GM12878 (cell line): ENCODE measurements around the gene IGFBP6. TPM values are rescaled to one million over a fixed set of nuclear protein-coding genes. Genes with fewer than 3 reads are reported as not detected.

Experiments
- ATAC-seq: fragments of 200-7000 bp; cut with Tn5 transposase; 3 replicates; pipeline ENCODE4 v1.9.1; 2020; ENCODE audit warnings: mild to moderate bottlenecking, moderate library complexity
- BruUV-seq: library from RNA; stranded (reverse); fragments of 400-500 nt; replicated peaks from 2 replicates; lab custom pipeline; 2021; lab: Mats Ljungman, UMichigan
- CTCF ChIA-PET: fragments of 300-600 bp; sonication (Branson Sonifier 250); formaldehyde crosslinking; extraction: SDS; loops from one replicate; lab custom pipeline; 2021; ENCODE audit warnings: inconsistent platforms; lab: Yijun Ruan, JAX
- POLR2A ChIA-PET: fragments of 350-600 bp; formaldehyde crosslinking; extraction: SDS; loops from one replicate; lab custom pipeline; 2021; ENCODE audit warnings: inconsistent platforms; lab: Charles Lee
- RAD21 ChIA-PET: fragments of 300-600 bp; sonication (Branson Sonifier 250); formaldehyde crosslinking; loops from one replicate; lab custom pipeline; 2023; ENCODE audit warnings: antibody characterized with exemption; ENCODE audit not compliant: unreplicated experiment; lab: Charles Lee
- SMC1A ChIA-PET: fragments of 300-600 bp; sonication (Branson Sonifier 250); formaldehyde crosslinking; loops from one replicate; lab custom pipeline; 2023; ENCODE audit not compliant: unreplicated experiment, uncharacterized antibody; lab: Charles Lee
- DNase-seq: peaks from one replicate; pipeline ENCODE4 v3.0.0-alpha.2; 2011; ENCODE audit warnings: low read depth, low spot score
- FAIRE-seq: peaks from 3 replicates; lab custom pipeline; 2011; peaks lifted over from hg19 to GRCh38; lab: Jason Lieb, UNC
- H2AFZ ChIP-seq: 2 replicates; pipeline ENCODE4 v1.6.0; 2011; ENCODE audit warnings: low read depth, low read length, control low read depth; ENCODE audit not compliant: control insufficient read depth
- H3K27ac ChIP-seq: 2 replicates; pipeline ENCODE4 v1.5.1; 2011; ENCODE audit warnings: control low read depth; ENCODE audit not compliant: control insufficient read depth, insufficient read depth
- H3K27me3 ChIP-seq, 2 experiments: replicated peaks in 1 of 2; 2 replicates each; pipeline versions ENCODE4 v1.6.0 to v1.6.1; 2011; ENCODE audit warnings: low read length in 1 of 2; ENCODE audit not compliant: control insufficient read depth in 2 of 2, insufficient read depth in 2 of 2
- H3K36me3 ChIP-seq, 2 experiments: 2 replicates each; pipeline ENCODE4 v1.5.1; 2011; ENCODE audit warnings: low read length in 1 of 2; ENCODE audit not compliant: control insufficient read depth in 2 of 2, insufficient read depth in 2 of 2
- H3K4me1 ChIP-seq: 2 replicates; pipeline ENCODE4 v1.6.1; 2011; ENCODE audit warnings: mild to moderate bottlenecking, low read length, moderate library complexity, mixed read lengths; ENCODE audit not compliant: control insufficient read depth, insufficient read depth
- H3K4me2 ChIP-seq: 2 replicates; pipeline ENCODE4 v1.6.0; 2011; ENCODE audit warnings: control low read depth; ENCODE audit not compliant: control insufficient read depth, insufficient read depth
- H3K4me3 ChIP-seq: fragments of 200-600 bp; sonication (generic); 2 replicates; pipeline ENCODE4 v1.5.1; 2016
- H3K79me2 ChIP-seq: 2 replicates; pipeline ENCODE4 v1.6.0; 2011; ENCODE audit warnings: low read length; ENCODE audit not compliant: control insufficient read depth, insufficient read depth
- H3K9ac ChIP-seq: 2 replicates; pipeline ENCODE4 v1.8.0; 2011; ENCODE audit warnings: low read length, control low read depth, mixed read lengths; ENCODE audit not compliant: control insufficient read depth, insufficient read depth
- H3K9me3 ChIP-seq: replicated peaks from 3 replicates; pipeline ENCODE4 v1.5.1; 2011; ENCODE audit warnings: mild to moderate bottlenecking, low read length; ENCODE audit not compliant: control insufficient read depth, insufficient read depth
- H4K20me1 ChIP-seq: 2 replicates; pipeline ENCODE4 v1.6.0; 2011; ENCODE audit not compliant: control insufficient read depth, insufficient read depth
- ATF7 ChIP-seq: fragments of 450-650 bp; IDR thresholded peaks from 2 replicates; pipeline ENCODE4 v1.6.1; 2016; ENCODE audit warnings: low read depth, mild to moderate bottlenecking
- CBFB ChIP-seq: IDR thresholded peaks from 2 replicates; pipeline ENCODE4 v1.6.1; 2016; ENCODE audit warnings: antibody characterized with exemption, low read depth
- CBX5 ChIP-seq: sonication (generic); IDR thresholded peaks from 2 replicates; pipeline ENCODE4 v1.6.1; 2016; ENCODE audit warnings: low read depth, moderate library complexity, mild to moderate bottlenecking, inconsistent platforms
- CREM ChIP-seq: IDR thresholded peaks from 2 replicates; pipeline ENCODE4 v1.6.1; 2014; ENCODE audit warnings: antibody characterized with exemption, low read depth
- EP300 ChIP-seq, 2 experiments: fragments of 150-350 bp in 1 of 2; IDR thresholded peaks; 2 replicates each; pipeline ENCODE4 v1.6.1; 2011 to 2012; ENCODE audit warnings: low read depth in 2 of 2, low read length in 2 of 2, borderline replicate concordance in 1 of 2, improper control_type of control experiment in 1 of 2, inconsistent platforms in 1 of 2; ENCODE audit not compliant: control insufficient read depth in 1 of 2
- EZH2 ChIP-seq: IDR thresholded peaks from 2 replicates; pipeline ENCODE4 v1.6.1; 2012; ENCODE audit warnings: low read depth, mild to moderate bottlenecking, control low read depth, inconsistent platforms, low read length, borderline replicate concordance; ENCODE audit not compliant: control insufficient read depth
- GATAD2B ChIP-seq: fragments of 450-650 bp; conservative IDR thresholded peaks from 2 replicates; pipeline ENCODE4 v1.6.1; 2017; ENCODE audit warnings: low read depth, mild to moderate bottlenecking, moderate library complexity
- JUNB ChIP-seq: IDR thresholded peaks from 2 replicates; pipeline ENCODE4 v1.6.1; 2016; ENCODE audit warnings: antibody characterized with exemption, mild to moderate bottlenecking
- LARP7 ChIP-seq: fragments of 450-650 bp; IDR thresholded peaks from 2 replicates; pipeline ENCODE4 v1.6.1; 2017; ENCODE audit warnings: mild to moderate bottlenecking
- NR2C1 ChIP-seq: fragments of 450-650 bp; IDR thresholded peaks from 2 replicates; pipeline ENCODE4 v1.6.1; 2017; ENCODE audit warnings: antibody characterized with exemption, mild to moderate bottlenecking, moderate library complexity
- PAX5 ChIP-seq: IDR thresholded peaks from 2 replicates; pipeline ENCODE4 v1.6.1; 2011; ENCODE audit warnings: low read depth, low read length, borderline replicate concordance
- RAD51 ChIP-seq: fragments of 450-650 bp; IDR thresholded peaks from 2 replicates; pipeline ENCODE4 v1.6.1; 2016; ENCODE audit warnings: moderate library complexity, mild to moderate bottlenecking, inconsistent platforms
- SIN3A ChIP-seq: IDR thresholded peaks from 2 replicates; pipeline ENCODE4 v1.6.1; 2012; ENCODE audit warnings: low read depth, low read length, improper control_type of control experiment
- TAF1 ChIP-seq: IDR thresholded peaks from 2 replicates; pipeline ENCODE4 v1.6.1; 2011; ENCODE audit warnings: mild to moderate bottlenecking, low read depth, low read length, borderline replicate concordance
- TCF12 ChIP-seq: IDR thresholded peaks from 2 replicates; pipeline ENCODE4 v1.6.1; 2011; ENCODE audit warnings: low read depth, mild to moderate bottlenecking, low read length
- ZNF24 ChIP-seq: fragments of 450-650 bp; IDR thresholded peaks from 2 replicates; pipeline ENCODE4 v1.6.1; 2017; ENCODE audit warnings: antibody characterized with exemption, mild to moderate bottlenecking
- ZZZ3 ChIP-seq: IDR thresholded peaks from 2 replicates; pipeline ENCODE4 v1.6.1; 2011; ENCODE audit warnings: low read depth; ENCODE audit not compliant: control insufficient read depth, insufficient read length
- WGBS: methylation state at CpG from one replicate; pipeline ENCODE4 v1.1.6; 2016; ENCODE audit warnings: low lambda C conversion rate; ENCODE audit not compliant: insufficient replicate concordance, insufficient coverage; ENCODE audit errors: missing lambda C conversion rate; 5-methylcytosine and 5-hydroxymethylcytosine counted together
- in situ Hi-C: fragments of 300-500 bp; cut with MboI; formaldehyde crosslinking; loops from 9 replicates; pipeline ENCODE4 v1.14.3; 2018; ENCODE audit warnings: mixed read lengths
- intact Hi-C: fragments of 100-400 bp; cut with micrococcal nuclease; formaldehyde crosslinking; loops from one replicate; pipeline ENCODE4 v1.14.2; 2022; ENCODE audit not compliant: unreplicated experiment
- polyA plus RNA-seq, 11 experiments: library from polyadenylated mRNA; depleted of rRNA in 4 of 11; unstranded in 6 of 11; stranded (reverse) in 5 of 11; fragments of >200 nt; fragmentation: Nextera tagmentation in 4 of 11; fragmentation: Illumina TruSeq in 1 of 11; extraction: Ambion mirVana in 4 of 11; extraction: Trizol in 1 of 11; gene quantifications; 1 replicate in 1 of 11; 2 replicates in 10 of 11; pipeline versions ENCODE4 v1.2.1 to v1.2.3, GENCODE V29; 2011 to 2016; ENCODE audit warnings: inconsistent platforms in 2 of 11, missing spikeins in 2 of 11, low read depth in 1 of 11
- total RNA-seq, 4 experiments: library from RNA; depleted of rRNA in 3 of 4; stranded (reverse); fragments of >200 nt in 3 of 4; fragmentation: Illumina TruSeq in 1 of 4; extraction: Trizol in 1 of 4; gene quantifications; 2 replicates each; pipeline versions ENCODE4 v1.2.1 to v1.2.3, GENCODE V29; 2013 to 2021
- TF ChIP-seq, protein P1 (sequence below): fragments of 450-650 bp; IDR thresholded peaks from 2 replicates; pipeline ENCODE4 v1.6.1; 2017; ENCODE audit warnings: borderline replicate concordance
- TF ChIP-seq, protein P2 (sequence below): fragments of 450-650 bp; formaldehyde crosslinking; IDR thresholded peaks from 2 replicates; pipeline ENCODE4 v1.5.0; 2022; ENCODE audit warnings: mild to moderate bottlenecking, missing genetic modification characterization

Gene IGFBP6
- total and polyA plus RNA-seq, 10 of the 15 experiments (the other 5 are each of a cell fraction or from before 2014, with no cell fraction given): 0.09 to 0.87 (median 0.56) TPM; not detected in 3

DNA sequence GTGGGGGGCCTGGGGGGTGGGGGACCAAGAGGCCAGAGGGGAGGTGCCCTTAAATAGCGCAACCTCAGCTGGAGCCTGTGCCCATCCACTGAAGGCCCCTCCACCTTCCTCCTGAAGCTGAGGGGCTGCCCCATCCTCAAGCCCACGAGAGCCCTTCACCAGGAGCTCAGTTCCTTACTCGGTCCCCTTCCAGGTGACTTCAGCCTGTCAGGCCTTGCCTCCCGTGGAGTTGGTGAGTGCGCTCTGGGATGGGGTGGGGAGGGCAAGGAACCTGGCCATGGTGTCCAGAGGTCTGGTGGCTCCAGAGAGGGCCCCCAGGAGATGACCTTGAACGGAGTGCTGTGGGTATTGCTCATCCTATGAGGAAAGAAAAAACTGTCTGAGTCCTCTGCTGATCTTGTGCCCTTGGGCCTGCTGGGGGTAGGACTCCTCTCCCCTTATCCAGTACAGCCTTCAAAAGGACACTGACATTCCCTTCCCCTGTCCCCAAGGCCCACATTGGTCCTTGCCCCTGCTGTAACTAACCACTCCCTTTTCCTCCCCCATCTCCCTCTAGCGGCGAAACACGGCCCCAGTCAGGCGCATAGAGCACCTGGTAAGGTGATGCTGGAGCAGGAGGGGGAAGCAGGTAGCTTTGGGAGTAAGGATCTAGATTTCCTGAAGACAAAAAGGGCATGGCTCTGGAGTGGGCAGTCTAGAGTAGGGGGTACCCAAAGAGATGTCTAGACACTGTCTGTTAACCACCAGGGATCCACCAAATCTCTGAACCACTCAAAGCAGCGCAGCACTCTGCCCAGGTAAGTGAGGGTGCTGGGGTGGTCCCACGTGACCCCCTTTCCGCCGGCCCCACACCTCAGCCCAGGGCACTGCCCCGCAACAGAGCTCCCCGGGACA is 44.0 kb upstream of the IGFBP6 start:
- ChIA-PET RAD21 (interaction anchor here (0.7 to 1.6 kb wide), 4 partner anchors 13 to 52 kb away, joined by 4 to 9 read pairs (median 6); partner anchors contain the start of gene SPRYD3), SMC1A (interaction anchor here (0.7 to 0.8 kb wide), 2 partner anchors 12 to 50 kb away, joined by 3 read pairs; partner anchors contain the start of gene SOAT2), CTCF (interaction anchor here (0.6 to 4.5 kb wide), 14 partner anchors 9 to 368 kb away, joined by 3 to 38 read pairs (median 3); partner anchors contain the start of genes EIF4B and SPRYD3), POLR2A (interaction anchor here (0.8 to 1.5 kb wide), 4 partner anchors 12 to 49 kb away, joined by 3 to 6 read pairs (median 5); partner anchors contain the start of genes SOAT2 and SPRYD3)
- 25% methylated on average over 12 of the region's 16 CpGs for whole genome bisulfite sequencing
- Histone ChIP-seq H3K79me2 (no peaks in the 10 kb centered on the region), H3K4me3 (peak overlapping the region; percentile 80), H3K4me1 (peaks cover 15% of the 10 kb centered on the region), H3K4me2 (peak overlapping the region; percentile 92), H3K27ac (no peak overlapping the region), H2AFZ (peak overlapping the region; percentile 94), H3K9me3 (no peaks in the 10 kb centered on the region), H3K36me3 (no peaks in the 10 kb centered on the region), H3K9ac (peak overlapping the region; percentile 60; the same call in 1 of the 2 replicates), H4K20me1 (no peaks in the 10 kb centered on the region; the same call in 1 of the 2 replicates), H3K27me3 (no peaks in the 10 kb centered on the region)
- intact Hi-C loops (loop anchor here (5.0 kb wide), 1 partner anchor 44 kb away; the partner anchor contains the start of gene IGFBP6), in situ Hi-C loops (no loop called here)
- ATAC-seq (peak; percentile 66), DNase-seq (no peak), FAIRE-seq (no peak)
- no TSS peak for BruUV-seq
- TF ChIP-seq CBFB: no peak
- no peak for TF ChIP-seq ZZZ3
- TF ChIP-seq EZH2: no peak
- TF ChIP-seq TCF12: no peak
- 0 out of 2 replicates have a peak, but pooled peaks have one; percentile 3 for TF ChIP-seq LARP7
- TF ChIP-seq, protein P1, sequence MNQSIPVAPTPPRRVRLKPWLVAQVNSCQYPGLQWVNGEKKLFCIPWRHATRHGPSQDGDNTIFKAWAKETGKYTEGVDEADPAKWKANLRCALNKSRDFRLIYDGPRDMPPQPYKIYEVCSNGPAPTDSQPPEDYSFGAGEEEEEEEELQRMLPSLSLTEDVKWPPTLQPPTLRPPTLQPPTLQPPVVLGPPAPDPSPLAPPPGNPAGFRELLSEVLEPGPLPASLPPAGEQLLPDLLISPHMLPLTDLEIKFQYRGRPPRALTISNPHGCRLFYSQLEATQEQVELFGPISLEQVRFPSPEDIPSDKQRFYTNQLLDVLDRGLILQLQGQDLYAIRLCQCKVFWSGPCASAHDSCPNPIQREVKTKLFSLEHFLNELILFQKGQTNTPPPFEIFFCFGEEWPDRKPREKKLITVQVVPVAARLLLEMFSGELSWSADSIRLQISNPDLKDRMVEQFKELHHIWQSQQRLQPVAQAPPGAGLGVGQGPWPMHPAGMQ: no peak
- TF ChIP-seq PAX5: no peak
- TF ChIP-seq SIN3A: 0 out of 2 replicates have a peak, but pooled peaks have one; percentile 38
- TF ChIP-seq NR2C1: no peak
- no peak for TF ChIP-seq ZNF24
- TF ChIP-seq ATF7: no peak
- TF ChIP-seq CBX5: no peak
- TF ChIP-seq JUNB: no peak
- no peak for TF ChIP-seq CREM
- peak; percentile 53; the same call in 1 of the 2 replicates for TF ChIP-seq RAD51
- TF ChIP-seq GATAD2B: 0 out of 2 replicates have a peak, but pooled peaks have one; percentile 19
- TF ChIP-seq TAF1: no peak
- no peak for TF ChIP-seq EP300 (IDR thresholded peaks at IDR 0.05; ENCODE audit: borderline replicate concordance in 1 of 2, control insufficient read depth in 1 of 2, low read depth in 2 of 2, low read length in 2 of 2)
- TF ChIP-seq, protein P2, sequence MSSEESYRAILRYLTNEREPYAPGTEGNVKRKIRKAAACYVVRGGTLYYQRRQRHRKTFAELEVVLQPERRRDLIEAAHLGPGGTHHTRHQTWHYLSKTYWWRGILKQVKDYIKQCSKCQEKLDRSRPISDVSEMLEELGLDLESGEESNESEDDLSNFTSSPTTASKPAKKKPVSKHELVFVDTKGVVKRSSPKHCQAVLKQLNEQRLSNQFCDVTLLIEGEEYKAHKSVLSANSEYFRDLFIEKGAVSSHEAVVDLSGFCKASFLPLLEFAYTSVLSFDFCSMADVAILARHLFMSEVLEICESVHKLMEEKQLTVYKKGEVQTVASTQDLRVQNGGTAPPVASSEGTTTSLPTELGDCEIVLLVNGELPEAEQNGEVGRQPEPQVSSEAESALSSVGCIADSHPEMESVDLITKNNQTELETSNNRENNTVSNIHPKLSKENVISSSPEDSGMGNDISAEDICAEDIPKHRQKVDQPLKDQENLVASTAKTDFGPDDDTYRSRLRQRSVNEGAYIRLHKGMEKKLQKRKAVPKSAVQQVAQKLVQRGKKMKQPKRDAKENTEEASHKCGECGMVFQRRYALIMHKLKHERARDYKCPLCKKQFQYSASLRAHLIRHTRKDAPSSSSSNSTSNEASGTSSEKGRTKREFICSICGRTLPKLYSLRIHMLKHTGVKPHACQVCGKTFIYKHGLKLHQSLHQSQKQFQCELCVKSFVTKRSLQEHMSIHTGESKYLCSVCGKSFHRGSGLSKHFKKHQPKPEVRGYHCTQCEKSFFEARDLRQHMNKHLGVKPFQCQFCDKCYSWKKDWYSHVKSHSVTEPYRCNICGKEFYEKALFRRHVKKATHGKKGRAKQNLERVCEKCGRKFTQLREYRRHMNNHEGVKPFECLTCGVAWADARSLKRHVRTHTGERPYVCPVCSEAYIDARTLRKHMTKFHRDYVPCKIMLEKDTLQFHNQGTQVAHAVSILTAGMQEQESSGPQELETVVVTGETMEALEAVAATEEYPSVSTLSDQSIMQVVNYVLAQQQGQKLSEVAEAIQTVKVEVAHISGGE (CRISPR knock-in tag): no peak
